ENCODE data around the gene PRKAR1B.
A peak's percentile ranks its signal among the peaks of the same experiment; 100 is the strongest.
"Not testable (repeated sequence)": the region's sequence is repeated elsewhere in the genome, so short reads cannot be mapped to it uniquely, and the experiment has no call there.

Gene PRKAR1B

GRCh38 chr7:644381-645305 is 82.4 kb downstream of the PRKAR1B start:
- no peak for DNase-seq (ENCODE audit: low spot score)

- DNase-seq (ENCODE audit: low spot score), result no peak
These were observed 85.1 kb downstream of the PRKAR1B start for GRCh38 chr7:641966-642365.

- no peak for DNase-seq (ENCODE audit: low spot score)
These were observed 85.8 kb downstream of the PRKAR1B start for GRCh38 chr7:641269-641671.

- DNase-seq (ENCODE audit: low spot score), result no peak
These were observed 88.6 kb downstream of the PRKAR1B start for GRCh38 chr7:638256-639011.

- DNase-seq (ENCODE audit: low spot score), result no peak
These were observed 89.3 kb downstream of the PRKAR1B start for GRCh38 chr7:637826-638225.

GRCh38 chr7:636396-636795 is 90.7 kb downstream of the PRKAR1B start:
- DNase-seq (ENCODE audit: low spot score), result peak; percentile 16

GRCh38 chr7:635687-636382 is 91.2 kb downstream of the PRKAR1B start:
- not testable (repeated sequence) for DNase-seq (ENCODE audit: low spot score)

- no peak for DNase-seq (ENCODE audit: low spot score)
These were observed 91.9 kb downstream of the PRKAR1B start for GRCh38 chr7:635227-635626.

GRCh38 chr7:633381-634018 is 93.6 kb downstream of the PRKAR1B start:
- no peak for DNase-seq (ENCODE audit: low spot score)

GRCh38 chr7:632831-633210 is 94.3 kb downstream of the PRKAR1B start:
- no peak for DNase-seq (ENCODE audit: low spot score)

- no peak for DNase-seq (ENCODE audit: low spot score)
These were observed 94.9 kb downstream of the PRKAR1B start for GRCh38 chr7:631964-632830.

- DNase-seq (ENCODE audit: low spot score), result no peak
These were observed 95.8 kb downstream of the PRKAR1B start for GRCh38 chr7:631291-631711.

- no peak for DNase-seq (ENCODE audit: low spot score)
These were observed 96.5 kb downstream of the PRKAR1B start for GRCh38 chr7:630539-630938.

GRCh38 chr7:630111-630511 is 97.0 kb downstream of the PRKAR1B start:
- DNase-seq (ENCODE audit: low spot score), result no peak

- no peak for DNase-seq (ENCODE audit: low spot score)
These were observed 98.3 kb downstream of the PRKAR1B start for GRCh38 chr7:628826-629225.

- DNase-seq (ENCODE audit: low spot score), result no peak
These were observed 98.7 kb downstream of the PRKAR1B start for GRCh38 chr7:628402-628763.

GRCh38 chr7:627661-628401 is 99.2 kb downstream of the PRKAR1B start:
- no peak for DNase-seq (ENCODE audit: low spot score)

GRCh38 chr7:625376-625971 is 101.6 kb downstream of the PRKAR1B start:
- DNase-seq (ENCODE audit: low spot score), result no peak

- no peak for DNase-seq (ENCODE audit: low spot score)
These were observed 103.6 kb downstream of the PRKAR1B start for GRCh38 chr7:623464-623863.

Measured in globus pallidus (tissue), 1 donor.